CD4-positive, alpha-beta T cell treated with Interleukin-15 for 1 hour (primary cell): Measurements from ENCODE around the gene HPGD.
"Not testable (repeated sequence)": the region's sequence is repeated elsewhere in the genome, so short reads cannot be mapped to it uniquely, and the experiment has no call there.

Experiments used
- DNase-seq: peaks from one replicate; pipeline ENCODE4 v3.0.0-alpha.2; 2020

Gene HPGD

GRCh38 chr4:174524242-174524641 is 2.0 kb upstream of the HPGD start:
- DNase-seq: no peak

- DNase-seq: no peak
These were observed 871 bp upstream of the HPGD start for GRCh38 chr4:174523025-174523693.

- no peak for DNase-seq
These were observed 497 bp downstream of the HPGD start for GRCh38 chr4:174521800-174522182.

GRCh38 chr4:174520660-174521059 is 1.6 kb downstream of the HPGD start:
- DNase-seq: no peak

GRCh38 chr4:174517502-174518445 is 4.5 kb downstream of the HPGD start:
- no peak for DNase-seq

- no peak for DNase-seq
These were observed 5.5 kb downstream of the HPGD start for GRCh38 chr4:174516794-174517193.

- DNase-seq: no peak
These were observed 5.9 kb downstream of the HPGD start for GRCh38 chr4:174516345-174516744.

- no peak for DNase-seq
These were observed 9.5 kb downstream of the HPGD start for GRCh38 chr4:174512745-174513144.

GRCh38 chr4:174505892-174506291 is 16.4 kb downstream of the HPGD start:
- DNase-seq: no peak

- DNase-seq: no peak
These were observed 17.3 kb downstream of the HPGD start for GRCh38 chr4:174505007-174505406.

GRCh38 chr4:174503079-174503715 is 19.1 kb downstream of the HPGD start:
- DNase-seq: no peak

GRCh38 chr4:174496631-174497432 is 25.5 kb downstream of the HPGD start:
- DNase-seq: no peak

- no peak for DNase-seq
These were observed 26.7 kb downstream of the HPGD start for GRCh38 chr4:174495626-174496025.

- no peak for DNase-seq
These were observed 27.6 kb downstream of the HPGD start for GRCh38 chr4:174494726-174495125.

GRCh38 chr4:174494146-174494545 is 28.1 kb downstream of the HPGD start:
- no peak for DNase-seq

- DNase-seq: no peak
These were observed 31.8 kb downstream of the HPGD start for GRCh38 chr4:174490451-174490961.

GRCh38 chr4:174488368-174488767 is 33.9 kb downstream of the HPGD start:
- DNase-seq: not testable (repeated sequence)

GRCh38 chr4:174485025-174485424 is 37.3 kb downstream of the HPGD start:
- DNase-seq: no peak

GRCh38 chr4:174483792-174484191 is 38.5 kb downstream of the HPGD start:
- no peak for DNase-seq

- no peak for DNase-seq
These were observed 43.1 kb downstream of the HPGD start for GRCh38 chr4:174479140-174479539.

GRCh38 chr4:174475528-174475927 is 46.8 kb downstream of the HPGD start:
- DNase-seq: no peak

GRCh38 chr4:174474457-174475075 is 47.7 kb downstream of the HPGD start:
- no peak for DNase-seq
